ENCODE data around the gene CLEC12A.

CLEC12A gene

GRCh38 chr12:9943240-9943639 lies 28.0 kb upstream of the CLEC12A start:
- no peak overlapping the region for H4K8ac ChIP-seq (ENCODE audit: low read depth, low read length)
- H3K23ac ChIP-seq (ENCODE audit: low read length) = no peak overlapping the region
- H3K4ac ChIP-seq (ENCODE audit: low read depth, low read length) = no peak overlapping the region
- H2BK5ac ChIP-seq (ENCODE audit: low read length) = no peak overlapping the region
- no peaks in the 10 kb centered on the region for H3K79me1 ChIP-seq (ENCODE audit: low read length)
- WGBS (ENCODE audit: extremely low coverage, insufficient coverage, low lambda C conversion rate) = no CpG with 5 or more reads among the region's 19 CpGs
- H2AK5ac ChIP-seq (ENCODE audit: low read length) = no peak overlapping the region
- H3K56ac ChIP-seq (ENCODE audit: low read length) = no peak overlapping the region
- no peaks in the 10 kb centered on the region for H3K36me3 ChIP-seq (ENCODE audit: control insufficient read depth, insufficient read depth, low read length)
- no peak overlapping the region for H3K9ac ChIP-seq (ENCODE audit: low read length)
- no peaks in the 10 kb centered on the region for H3K4me1 ChIP-seq (ENCODE audit: control insufficient read depth, low read depth, low read length)
- H3K4me2 ChIP-seq (ENCODE audit: low read length) = no peak overlapping the region
- no peaks in the 10 kb centered on the region for H3K79me2 ChIP-seq (ENCODE audit: control insufficient read depth, insufficient read depth, low read length)
- no peak for DNase-seq
- no peaks in the 10 kb centered on the region for H3K27me3 ChIP-seq (ENCODE audit: insufficient read depth, low read length, poor library complexity)
- H3K27ac ChIP-seq (ENCODE audit: low read depth, low read length) = no peak overlapping the region
- no peak overlapping the region for H2BK120ac ChIP-seq (ENCODE audit: low read depth, low read length)
- H4K5ac ChIP-seq (ENCODE audit: low read length) = no peak overlapping the region
- H3K4me3 ChIP-seq (ENCODE audit: low read length) = no peak overlapping the region
- H2BK15ac ChIP-seq (replicated peaks; ENCODE audit: low read depth) = no peak overlapping the region
- no peak overlapping the region for H3K18ac ChIP-seq (ENCODE audit: low read length)

- Histone ChIP-seq H3K4me2 (ENCODE audit: low read length) (no peak overlapping the region), H3K23ac (ENCODE audit: low read length) (no peak overlapping the region), H3K79me2 (ENCODE audit: control insufficient read depth, insufficient read depth, low read length) (no peaks in the 10 kb centered on the region), H3K27me3 (ENCODE audit: insufficient read depth, low read length, poor library complexity) (no peaks in the 10 kb centered on the region), H3K4me1 (ENCODE audit: control insufficient read depth, low read depth, low read length) (no peaks in the 10 kb centered on the region), H3K27ac (ENCODE audit: low read depth, low read length) (no peak overlapping the region), H3K79me1 (ENCODE audit: low read length) (no peaks in the 10 kb centered on the region), H4K8ac (ENCODE audit: low read depth, low read length) (no peak overlapping the region), H3K56ac (ENCODE audit: low read length) (no peak overlapping the region), H2AK5ac (ENCODE audit: low read length) (no peak overlapping the region), H3K4me3 (ENCODE audit: low read length) (no peak overlapping the region), H2BK5ac (ENCODE audit: low read length) (no peak overlapping the region), H3K18ac (ENCODE audit: low read length) (no peak overlapping the region), H2BK15ac (replicated peaks; ENCODE audit: low read depth) (no peak overlapping the region), H4K5ac (ENCODE audit: low read length) (no peak overlapping the region), H3K4ac (ENCODE audit: low read depth, low read length) (no peak overlapping the region), H3K36me3 (ENCODE audit: control insufficient read depth, insufficient read depth, low read length) (no peaks in the 10 kb centered on the region), H3K9ac (ENCODE audit: low read length) (no peak overlapping the region), H2BK120ac (ENCODE audit: low read depth, low read length) (no peak overlapping the region)
- WGBS (ENCODE audit: extremely low coverage, insufficient coverage, low lambda C conversion rate) = 100% methylated on average over 1 of the region's 2 CpGs
- DNase-seq = no peak
Observed at GRCh38 chr12:9944391-9944790, 26.8 kb upstream of the CLEC12A start.

GRCh38 chr12:9947674-9948073 lies 23.5 kb upstream of the CLEC12A start:
- Histone ChIP-seq H3K18ac (ENCODE audit: low read length) (no peak overlapping the region), H3K56ac (ENCODE audit: low read length) (no peak overlapping the region), H2AK5ac (ENCODE audit: low read length) (no peak overlapping the region), H4K5ac (ENCODE audit: low read length) (no peak overlapping the region), H3K36me3 (ENCODE audit: control insufficient read depth, insufficient read depth, low read length) (no peaks in the 10 kb centered on the region), H3K4me1 (ENCODE audit: control insufficient read depth, low read depth, low read length) (no peaks in the 10 kb centered on the region), H2BK5ac (ENCODE audit: low read length) (no peak overlapping the region), H3K79me1 (ENCODE audit: low read length) (no peaks in the 10 kb centered on the region), H2BK15ac (replicated peaks; ENCODE audit: low read depth) (no peak overlapping the region), H2BK120ac (ENCODE audit: low read depth, low read length) (no peak overlapping the region), H3K4me2 (ENCODE audit: low read length) (no peak overlapping the region), H3K23ac (ENCODE audit: low read length) (no peak overlapping the region), H3K27me3 (ENCODE audit: insufficient read depth, low read length, poor library complexity) (no peaks in the 10 kb centered on the region), H3K4me3 (ENCODE audit: low read length) (no peak overlapping the region), H3K4ac (ENCODE audit: low read depth, low read length) (no peak overlapping the region), H3K79me2 (ENCODE audit: control insufficient read depth, insufficient read depth, low read length) (no peaks in the 10 kb centered on the region), H4K8ac (ENCODE audit: low read depth, low read length) (no peak overlapping the region), H3K9ac (ENCODE audit: low read length) (no peak overlapping the region), H3K27ac (ENCODE audit: low read depth, low read length) (no peak overlapping the region)
- DNase-seq = no peak
- no CpG with 5 or more reads among the region's 3 CpGs for WGBS (ENCODE audit: extremely low coverage, insufficient coverage, low lambda C conversion rate)

- WGBS (ENCODE audit: extremely low coverage, insufficient coverage, low lambda C conversion rate) = no CpG with 5 or more reads among the region's 3 CpGs
- H3K27me3 ChIP-seq (ENCODE audit: insufficient read depth, low read length, poor library complexity) = no peaks in the 10 kb centered on the region
Observed at GRCh38 chr12:9948606-9949296, 22.5 kb upstream of the CLEC12A start.

GRCh38 chr12:9951026-9951675 lies 20.1 kb upstream of the CLEC12A start:
- Histone ChIP-seq H3K56ac (ENCODE audit: low read length) (no peak overlapping the region), H3K23ac (ENCODE audit: low read length) (no peak overlapping the region), H3K9ac (ENCODE audit: low read length) (no peak overlapping the region), H3K4me3 (ENCODE audit: low read length) (no peak overlapping the region), H3K27ac (ENCODE audit: low read depth, low read length) (no peak overlapping the region), H3K4ac (ENCODE audit: low read depth, low read length) (no peak overlapping the region), H2BK15ac (replicated peaks; ENCODE audit: low read depth) (no peak overlapping the region), H2BK5ac (ENCODE audit: low read length) (no peak overlapping the region), H3K4me2 (ENCODE audit: low read length) (no peak overlapping the region), H3K18ac (ENCODE audit: low read length) (no peak overlapping the region), H3K4me1 (ENCODE audit: control insufficient read depth, low read depth, low read length) (no peaks in the 10 kb centered on the region), H4K8ac (ENCODE audit: low read depth, low read length) (no peak overlapping the region), H3K79me2 (ENCODE audit: control insufficient read depth, insufficient read depth, low read length) (no peaks in the 10 kb centered on the region), H3K27me3 (ENCODE audit: insufficient read depth, low read length, poor library complexity) (no peaks in the 10 kb centered on the region), H2AK5ac (ENCODE audit: low read length) (no peak overlapping the region), H4K5ac (ENCODE audit: low read length) (no peak overlapping the region), H3K79me1 (ENCODE audit: low read length) (no peaks in the 10 kb centered on the region), H2BK120ac (ENCODE audit: low read depth, low read length) (no peak overlapping the region), H3K36me3 (ENCODE audit: control insufficient read depth, insufficient read depth, low read length) (no peaks in the 10 kb centered on the region)
- no CpG with 5 or more reads among the region's 5 CpGs for WGBS (ENCODE audit: extremely low coverage, insufficient coverage, low lambda C conversion rate)
- no peak for DNase-seq

More at GRCh38 chr12:9948606-9949296, 22.5 kb upstream of the CLEC12A start:
- Histone ChIP-seq H3K56ac (ENCODE audit: low read length) (no peak overlapping the region), H4K5ac (ENCODE audit: low read length) (no peak overlapping the region), H3K23ac (ENCODE audit: low read length) (no peak overlapping the region), H2BK15ac (replicated peaks; ENCODE audit: low read depth) (no peak overlapping the region), H3K36me3 (ENCODE audit: control insufficient read depth, insufficient read depth, low read length) (no peaks in the 10 kb centered on the region), H3K4me1 (ENCODE audit: control insufficient read depth, low read depth, low read length) (no peaks in the 10 kb centered on the region), H2BK120ac (ENCODE audit: low read depth, low read length) (no peak overlapping the region), H3K79me2 (ENCODE audit: control insufficient read depth, insufficient read depth, low read length) (no peaks in the 10 kb centered on the region), H3K4me3 (ENCODE audit: low read length) (no peak overlapping the region), H3K9ac (ENCODE audit: low read length) (no peak overlapping the region), H3K4ac (ENCODE audit: low read depth, low read length) (no peak overlapping the region), H2AK5ac (ENCODE audit: low read length) (no peak overlapping the region), H3K27ac (ENCODE audit: low read depth, low read length) (no peak overlapping the region), H4K8ac (ENCODE audit: low read depth, low read length) (no peak overlapping the region), H3K79me1 (ENCODE audit: low read length) (no peaks in the 10 kb centered on the region), H3K4me2 (ENCODE audit: low read length) (no peak overlapping the region), H2BK5ac (ENCODE audit: low read length) (no peak overlapping the region), H3K18ac (ENCODE audit: low read length) (no peak overlapping the region)
- DNase-seq = no peak

Data from mesendoderm (in vitro differentiated cells).